HEK293 (cell line): ENCODE results near the gene DCAF15.

Experiments
- BCL11A ChIP-seq: fragments of 450-650 bp; formaldehyde crosslinking; IDR thresholded peaks from 2 replicates; pipeline ENCODE4 v1.5.1; 2016; ENCODE audit warnings: low read depth, missing biosample characterization, missing genetic modification characterization
- GFI1B ChIP-seq: fragments of 450-650 bp; formaldehyde crosslinking; IDR thresholded peaks from 2 replicates; pipeline ENCODE4 v1.5.1; 2016; ENCODE audit warnings: missing biosample characterization, missing genetic modification characterization
- HOXA7 ChIP-seq: sonication (generic); formaldehyde crosslinking; IDR thresholded peaks from 2 replicates; pipeline ENCODE4 v1.8.1; 2022; ENCODE audit warnings: missing genetic modification reagents, borderline replicate concordance
- HOXD13 ChIP-seq: sonication (generic); formaldehyde crosslinking; IDR thresholded peaks from 2 replicates; pipeline ENCODE4 v1.8.0; 2022; ENCODE audit warnings: missing genetic modification reagents, borderline replicate concordance
- IKZF3 ChIP-seq: fragments of 450-650 bp; IDR thresholded peaks from 2 replicates; pipeline ENCODE4 v1.5.0; 2018; ENCODE audit warnings: missing biosample characterization, mild to moderate bottlenecking, missing genetic modification characterization, moderate library complexity
- KLF16 ChIP-seq: fragments of 450-650 bp; formaldehyde crosslinking; IDR thresholded peaks from 2 replicates; pipeline ENCODE4 v1.5.1; 2017; ENCODE audit warnings: missing biosample characterization, missing genetic modification characterization
- MEIS1 ChIP-seq: sonication (generic); formaldehyde crosslinking; IDR thresholded peaks from 2 replicates; pipeline ENCODE4 v1.8.1; 2022; ENCODE audit warnings: missing genetic modification reagents, mild to moderate bottlenecking, borderline replicate concordance
- SCRT1 ChIP-seq: fragments of 450-650 bp; formaldehyde crosslinking; IDR thresholded peaks from 2 replicates; pipeline ENCODE4 v1.5.1; 2016; ENCODE audit warnings: missing biosample characterization, missing genetic modification characterization, borderline replicate concordance
- SETDB1 ChIP-seq: IDR thresholded peaks from one replicate; pipeline ENCODE4 v1.6.1; 2017; ENCODE audit warnings: mild to moderate bottlenecking, low read length, moderate library complexity, mixed read lengths; ENCODE audit not compliant: insufficient read length
- SP3 ChIP-seq: fragments of 450-650 bp; formaldehyde crosslinking; IDR thresholded peaks from 2 replicates; pipeline ENCODE4 v1.5.1; 2016; ENCODE audit warnings: missing biosample characterization, missing genetic modification characterization
- SP7 ChIP-seq: fragments of 450-650 bp; formaldehyde crosslinking; IDR thresholded peaks from 2 replicates; pipeline ENCODE4 v1.5.1; 2016; ENCODE audit warnings: missing biosample characterization, missing genetic modification characterization
- WT1 ChIP-seq: fragments of 450-650 bp; formaldehyde crosslinking; IDR thresholded peaks from 2 replicates; pipeline ENCODE4 v1.5.1; 2016; ENCODE audit warnings: missing biosample characterization, missing genetic modification characterization
- ZBTB8A ChIP-seq: fragments of 450-650 bp; formaldehyde crosslinking; IDR thresholded peaks from 2 replicates; pipeline ENCODE4 v1.5.1; 2016; ENCODE audit warnings: missing biosample characterization, missing genetic modification characterization
- ZEB2 ChIP-seq: fragments of 450-650 bp; formaldehyde crosslinking; IDR thresholded peaks from 2 replicates; pipeline ENCODE4 v1.5.1; 2016; ENCODE audit warnings: missing biosample characterization, missing genetic modification characterization
- ZNF140 ChIP-seq: fragments of 450-650 bp; formaldehyde crosslinking; IDR thresholded peaks from 2 replicates; pipeline ENCODE4 v1.5.1; 2016; ENCODE audit warnings: missing biosample characterization, missing genetic modification characterization
- ZNF211 ChIP-seq: fragments of 450-650 bp; formaldehyde crosslinking; IDR thresholded peaks from 2 replicates; pipeline ENCODE4 v1.5.1; 2016; ENCODE audit warnings: low read depth, missing biosample characterization, missing genetic modification characterization
- ZNF239 ChIP-seq: fragments of 450-650 bp; formaldehyde crosslinking; IDR thresholded peaks from 2 replicates; pipeline ENCODE4 v1.5.1; 2016; ENCODE audit warnings: missing biosample characterization, missing genetic modification characterization
- ZNF274 ChIP-seq, 2 experiments: fragments of 200-500 bp in 1 of 2; fragments of 450-650 bp in 1 of 2; sonication (Bioruptor generic) in 1 of 2; formaldehyde crosslinking in 1 of 2; IDR thresholded peaks; 2 replicates each; pipeline versions ENCODE4 v1.5.1 to v1.6.1; 2014 to 2016; ENCODE audit warnings: borderline replicate concordance in 1 of 2, inconsistent platforms in 1 of 2, low read length in 1 of 2, missing biosample characterization in 1 of 2, missing genetic modification characterization in 1 of 2
- ZNF302 ChIP-seq: fragments of 450-650 bp; formaldehyde crosslinking; IDR thresholded peaks from 2 replicates; pipeline ENCODE4 v1.5.1; 2016; ENCODE audit warnings: missing biosample characterization, missing genetic modification characterization, low read depth
- ZNF311 ChIP-seq: fragments of 450-650 bp; formaldehyde crosslinking; IDR thresholded peaks from 2 replicates; pipeline ENCODE4 v1.5.1; 2017; ENCODE audit warnings: missing biosample characterization, missing genetic modification characterization, borderline replicate concordance
- ZNF324 ChIP-seq: fragments of 450-650 bp; formaldehyde crosslinking; IDR thresholded peaks from 2 replicates; pipeline ENCODE4 v1.5.1; 2016; ENCODE audit warnings: missing biosample characterization, missing genetic modification characterization
- ZNF341 ChIP-seq: fragments of 450-650 bp; formaldehyde crosslinking; IDR thresholded peaks from 2 replicates; pipeline ENCODE4; 2016; ENCODE audit warnings: low read depth, missing biosample characterization, missing genetic modification characterization
- ZNF37A ChIP-seq: fragments of 450-650 bp; IDR thresholded peaks from 2 replicates; pipeline ENCODE4 v1.5.1; 2018; ENCODE audit warnings: missing biosample characterization, missing genetic modification characterization
- ZNF433 ChIP-seq: fragments of 450-650 bp; formaldehyde crosslinking; IDR thresholded peaks from 2 replicates; pipeline ENCODE4 v1.5.1; 2016; ENCODE audit warnings: missing biosample characterization, missing genetic modification characterization, low read depth
- ZNF521 ChIP-seq: fragments of 450-650 bp; formaldehyde crosslinking; IDR thresholded peaks from 2 replicates; pipeline ENCODE4 v1.5.1; 2017; ENCODE audit warnings: missing biosample characterization, mild to moderate bottlenecking, missing genetic modification characterization
- ZNF555 ChIP-seq: fragments of 450-650 bp; formaldehyde crosslinking; conservative IDR thresholded peaks from 2 replicates; pipeline ENCODE4 v1.5.1; 2017; ENCODE audit warnings: missing biosample characterization, mild to moderate bottlenecking, missing genetic modification characterization, inconsistent platforms
- ZNF571 ChIP-seq: fragments of 450-650 bp; formaldehyde crosslinking; IDR thresholded peaks from 2 replicates; pipeline ENCODE4 v1.5.0; 2017; ENCODE audit warnings: missing biosample characterization, missing genetic modification characterization
- ZNF624 ChIP-seq: fragments of 450-650 bp; formaldehyde crosslinking; IDR thresholded peaks from 2 replicates; pipeline ENCODE4 v1.5.1; 2017; ENCODE audit warnings: missing biosample characterization, missing genetic modification characterization
- ZNF658 ChIP-seq: fragments of 450-650 bp; formaldehyde crosslinking; IDR thresholded peaks from 2 replicates; pipeline ENCODE4; 2016; ENCODE audit warnings: missing biosample characterization, missing genetic modification characterization
- ZNF701 ChIP-seq: fragments of 450-650 bp; formaldehyde crosslinking; IDR thresholded peaks from 2 replicates; pipeline ENCODE4 v1.5.1; 2016; ENCODE audit warnings: missing biosample characterization, missing genetic modification characterization
- ZNF791 ChIP-seq: fragments of 450-650 bp; formaldehyde crosslinking; IDR thresholded peaks from 2 replicates; pipeline ENCODE4 v1.5.1; 2016; ENCODE audit warnings: missing biosample characterization, missing genetic modification characterization
- TF ChIP-seq, protein P1 (sequence below): fragments of 450-650 bp; formaldehyde crosslinking; IDR thresholded peaks from 2 replicates; pipeline ENCODE4 v1.5.1; 2016; ENCODE audit warnings: missing biosample characterization, missing genetic modification characterization
- TF ChIP-seq, protein P2 (sequence below): fragments of 450-650 bp; formaldehyde crosslinking; IDR thresholded peaks from 2 replicates; pipeline ENCODE4 v1.5.1; 2016; ENCODE audit warnings: missing biosample characterization, missing genetic modification characterization
- TF ChIP-seq, protein P3 (sequence below): fragments of 450-650 bp; formaldehyde crosslinking; IDR thresholded peaks from 2 replicates; pipeline ENCODE4 v1.5.1; 2016; ENCODE audit warnings: missing biosample characterization, missing genetic modification characterization
- TF ChIP-seq, protein P4 (sequence below): fragments of 450-650 bp; IDR thresholded peaks from 2 replicates; pipeline ENCODE4 v1.5.1; 2018; ENCODE audit warnings: missing biosample characterization, missing genetic modification characterization

The DCAF15 gene

DNA sequence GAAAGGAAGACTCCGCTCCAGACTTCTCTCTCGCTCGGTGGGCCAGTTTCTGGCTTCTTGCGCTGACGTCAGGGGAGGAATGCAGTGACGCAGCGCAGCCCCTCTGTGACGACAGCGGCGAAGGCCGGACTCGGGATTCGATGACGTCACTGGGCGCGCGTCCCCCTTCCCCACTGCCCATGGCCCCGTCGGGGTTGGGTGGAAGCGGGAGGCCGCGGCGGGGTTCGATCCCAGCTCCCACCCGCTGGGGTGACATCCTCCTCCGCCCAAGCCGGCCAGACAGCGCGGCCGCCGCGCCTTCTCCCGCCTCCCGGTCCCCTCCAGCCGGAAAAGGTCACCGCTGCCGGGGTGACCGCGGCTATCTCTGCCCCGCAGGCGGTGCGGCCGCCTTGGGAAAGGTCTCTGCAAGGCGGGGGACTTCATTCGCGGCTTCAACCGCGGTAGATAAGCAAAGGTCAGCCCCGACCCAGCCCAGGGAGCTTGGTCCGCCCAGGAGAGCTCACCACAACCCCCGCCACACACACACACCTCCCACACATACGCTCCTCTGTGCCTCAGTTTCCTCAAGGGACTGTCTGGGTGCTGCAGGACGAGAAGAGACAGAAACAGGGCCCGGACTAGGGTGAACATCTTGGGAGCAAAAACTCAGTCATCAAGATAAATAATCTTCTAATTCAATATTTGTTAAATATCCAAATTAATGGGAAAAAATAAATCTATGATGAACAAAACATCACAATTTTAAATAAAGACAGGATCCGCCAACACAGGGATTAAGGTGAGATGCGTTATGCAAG is 54.7 kb downstream of the DCAF15 start (continued):
- TF ChIP-seq ZNF624 (tag by site-specific recombination) (no peak), IKZF3 (tag by site-specific recombination) (peak; percentile 94), ZNF571 (tag by site-specific recombination) (no peak), ZNF239 (tag by site-specific recombination) (no peak), HOXA7 (no peak), ZNF37A (tag by site-specific recombination) (no peak), ZNF555 (no peak), SP7 (tag by site-specific recombination) (peak; percentile 96), MEIS1 (CRISPR knock-in tag) (no peak), HOXD13 (CRISPR knock-in tag) (no peak), SCRT1 (tag by site-specific recombination) (no peak), KLF16 (tag by site-specific recombination) (peak; percentile 87), WT1 (tag by site-specific recombination) (peak; percentile 70), SETDB1 (no peak), ZNF341 (tag by site-specific recombination) (no peak; the same call in 1 of the 2 replicates), ZNF658 (no peak), ZBTB8A (peak; percentile 77), ZNF140 (tag by site-specific recombination) (no peak), SP3 (tag by site-specific recombination) (no peak; the same call in 1 of the 2 replicates), ZNF274 (IDR thresholded peaks at IDR 0.05; ENCODE audit: low read length) (no peak), ZNF274 (tag by site-specific recombination; IDR thresholded peaks at IDR 0.05; ENCODE audit: borderline replicate concordance) (no peak), ZNF433 (tag by site-specific recombination) (no peak), ZNF311 (no peak), ZNF521 (tag by site-specific recombination) (no peak), ZNF324 (tag by site-specific recombination) (peak; percentile 98), ZEB2 (peak; percentile 96), ZNF211 (no peak), BCL11A (tag by site-specific recombination) (peak; percentile 87), ZNF701 (tag by site-specific recombination) (no peak), ZNF302 (tag by site-specific recombination) (no peak), ZNF791 (tag by site-specific recombination) (no peak), GFI1B (tag by site-specific recombination) (no peak; the same call in 1 of the 2 replicates)
- TF ChIP-seq, protein P1, sequence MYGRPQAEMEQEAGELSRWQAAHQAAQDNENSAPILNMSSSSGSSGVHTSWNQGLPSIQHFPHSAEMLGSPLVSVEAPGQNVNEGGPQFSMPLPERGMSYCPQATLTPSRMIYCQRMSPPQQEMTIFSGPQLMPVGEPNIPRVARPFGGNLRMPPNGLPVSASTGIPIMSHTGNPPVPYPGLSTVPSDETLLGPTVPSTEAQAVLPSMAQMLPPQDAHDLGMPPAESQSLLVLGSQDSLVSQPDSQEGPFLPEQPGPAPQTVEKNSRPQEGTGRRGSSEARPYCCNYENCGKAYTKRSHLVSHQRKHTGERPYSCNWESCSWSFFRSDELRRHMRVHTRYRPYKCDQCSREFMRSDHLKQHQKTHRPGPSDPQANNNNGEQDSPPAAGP (tag by site-specific recombination) = peak; percentile 99
- TF ChIP-seq, protein P2, sequence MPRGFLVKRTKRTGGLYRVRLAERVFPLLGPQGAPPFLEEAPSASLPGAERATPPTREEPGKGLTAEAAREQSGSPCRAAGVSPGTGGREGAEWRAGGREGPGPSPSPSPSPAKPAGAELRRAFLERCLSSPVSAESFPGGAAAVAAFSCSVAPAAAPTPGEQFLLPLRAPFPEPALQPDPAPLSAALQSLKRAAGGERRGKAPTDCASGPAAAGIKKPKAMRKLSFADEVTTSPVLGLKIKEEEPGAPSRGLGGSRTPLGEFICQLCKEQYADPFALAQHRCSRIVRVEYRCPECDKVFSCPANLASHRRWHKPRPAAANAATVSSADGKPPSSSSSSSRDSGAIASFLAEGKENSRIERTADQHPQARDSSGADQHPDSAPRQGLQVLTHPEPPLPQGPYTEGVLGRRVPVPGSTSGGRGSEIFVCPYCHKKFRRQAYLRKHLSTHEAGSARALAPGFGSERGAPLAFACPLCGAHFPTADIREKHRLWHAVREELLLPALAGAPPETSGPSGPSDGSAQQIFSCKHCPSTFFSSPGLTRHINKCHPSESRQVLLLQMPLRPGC (tag by site-specific recombination) = peak; percentile 81
- TF ChIP-seq, protein P3, sequence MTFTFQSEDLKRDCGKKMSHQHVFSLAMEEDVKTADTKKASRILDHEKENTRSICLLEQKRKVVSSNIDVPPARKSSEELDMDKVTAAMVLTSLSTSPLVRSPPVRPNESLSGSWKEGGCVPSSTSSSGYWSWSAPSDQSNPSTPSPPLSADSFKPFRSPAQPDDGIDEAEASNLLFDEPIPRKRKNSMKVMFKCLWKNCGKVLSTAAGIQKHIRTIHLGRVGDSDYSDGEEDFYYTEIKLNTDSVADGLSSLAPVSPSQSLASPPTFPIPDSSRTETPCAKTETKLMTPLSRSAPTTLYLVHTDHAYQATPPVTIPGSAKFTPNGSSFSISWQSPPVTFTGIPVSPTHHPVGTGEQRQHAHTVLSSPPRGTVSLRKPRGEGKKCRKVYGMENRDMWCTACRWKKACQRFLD (tag by site-specific recombination) = no peak
- TF ChIP-seq, protein P4, sequence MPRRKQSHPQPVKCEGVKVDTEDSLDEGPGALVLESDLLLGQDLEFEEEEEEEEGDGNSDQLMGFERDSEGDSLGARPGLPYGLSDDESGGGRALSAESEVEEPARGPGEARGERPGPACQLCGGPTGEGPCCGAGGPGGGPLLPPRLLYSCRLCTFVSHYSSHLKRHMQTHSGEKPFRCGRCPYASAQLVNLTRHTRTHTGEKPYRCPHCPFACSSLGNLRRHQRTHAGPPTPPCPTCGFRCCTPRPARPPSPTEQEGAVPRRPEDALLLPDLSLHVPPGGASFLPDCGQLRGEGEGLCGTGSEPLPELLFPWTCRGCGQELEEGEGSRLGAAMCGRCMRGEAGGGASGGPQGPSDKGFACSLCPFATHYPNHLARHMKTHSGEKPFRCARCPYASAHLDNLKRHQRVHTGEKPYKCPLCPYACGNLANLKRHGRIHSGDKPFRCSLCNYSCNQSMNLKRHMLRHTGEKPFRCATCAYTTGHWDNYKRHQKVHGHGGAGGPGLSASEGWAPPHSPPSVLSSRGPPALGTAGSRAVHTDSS (tag by site-specific recombination) = peak; percentile 67
